HK-2 (cell line): ENCODE data around the gene SPATA2.

Experiments
- DNase-seq: peaks from one replicate; pipeline ENCODE4 v3.0.0-alpha.2; 2018; ENCODE audit not compliant: unreplicated experiment

The SPATA2 gene

GRCh38 chr20:49859011-49859410 lies 56.3 kb downstream of the SPATA2 start:
- no peak for DNase-seq

GRCh38 chr20:49858076-49858585 lies 57.2 kb downstream of the SPATA2 start:
- DNase-seq: no peak

GRCh38 chr20:49856904-49857303 lies 58.4 kb downstream of the SPATA2 start:
- no peak for DNase-seq

GRCh38 chr20:49854190-49854875 lies 61.0 kb downstream of the SPATA2 start:
- DNase-seq: no peak

GRCh38 chr20:49853640-49854039 lies 61.7 kb downstream of the SPATA2 start:
- DNase-seq: peak; percentile 84
